H1 (cell line): ENCODE measurements around the gene MYO7B. TPM values are rescaled to one million over a fixed set of nuclear protein-coding genes. Genes with fewer than 3 reads are reported as not detected.

Source experiments
- EP300 ChIP-seq, 2 experiments: IDR thresholded peaks; 1 replicate in 1 of 2; 2 replicates in 1 of 2; pipeline ENCODE4 v1.6.1; 2011 to 2012; ENCODE audit warnings: low read depth in 2 of 2, low read length in 2 of 2, mild to moderate bottlenecking in 2 of 2, borderline replicate concordance in 1 of 2, inconsistent platforms in 1 of 2, moderate library complexity in 1 of 2
- SAP30 ChIP-seq: fragments of 300-600 bp; sonication (generic); IDR thresholded peaks from 2 replicates; pipeline ENCODE4 v1.7.1; 2012; ENCODE audit warnings: low read length, moderate library complexity, mild to moderate bottlenecking, inconsistent platforms; ENCODE audit not compliant: insufficient read depth, insufficient replicate concordance
- polyA plus RNA-seq, 7 experiments: library from polyadenylated mRNA; depleted of rRNA in 3 of 7; stranded (reverse) in 5 of 7; unstranded in 2 of 7; fragments of >200 nt in 5 of 7; fragments of 200-250 nt in 2 of 7; gene quantifications; 1 replicate in 5 of 7; 2 replicates in 1 of 7; 4 replicates in 1 of 7; pipeline versions ENCODE4 v1.2.1 to v1.2.3, GENCODE V29; 2011 to 2013; ENCODE audit warnings: missing spikeins in 2 of 7, mixed read lengths in 2 of 7
- total RNA-seq: library from RNA; stranded (reverse); fragmentation: NEBNext Ultra II Directional; extraction: Animal tissue kit (Norgen Biotek cat#: 25700); gene quantifications from 2 replicates; pipeline ENCODE4 v1.2.1, GENCODE V29; 2021
- TF ChIP-seq, protein P1 (sequence below): IDR thresholded peaks from 2 replicates; pipeline ENCODE4 v1.6.1; 2012; ENCODE audit warnings: inconsistent platforms

The MYO7B gene
- total and polyA plus RNA-seq, 2 of the 8 experiments (the other 6 are each of a cell fraction or from before 2014, with no cell fraction given) = not detected

DNA sequence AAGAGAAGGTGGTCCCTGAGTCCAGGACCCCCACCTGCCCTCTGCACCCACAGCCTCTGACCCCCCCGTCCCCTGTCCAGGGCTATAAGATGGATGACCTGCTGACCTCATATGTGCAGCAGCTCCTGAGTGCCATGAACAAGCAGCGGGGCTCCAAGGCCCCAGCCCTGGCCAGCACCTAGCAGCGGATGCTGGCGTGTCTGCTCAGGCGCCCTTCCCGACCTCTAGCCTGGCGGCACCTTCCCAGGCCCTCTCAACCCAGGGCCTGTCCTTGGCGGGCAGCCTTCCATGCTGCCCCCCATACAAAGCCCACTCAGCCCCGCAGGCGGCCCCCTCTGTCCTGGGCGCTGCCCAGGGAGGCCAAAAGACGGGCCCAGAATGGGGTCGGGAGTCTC is 101.8 kb downstream of the MYO7B start (continued):
- TF ChIP-seq, protein P1, sequence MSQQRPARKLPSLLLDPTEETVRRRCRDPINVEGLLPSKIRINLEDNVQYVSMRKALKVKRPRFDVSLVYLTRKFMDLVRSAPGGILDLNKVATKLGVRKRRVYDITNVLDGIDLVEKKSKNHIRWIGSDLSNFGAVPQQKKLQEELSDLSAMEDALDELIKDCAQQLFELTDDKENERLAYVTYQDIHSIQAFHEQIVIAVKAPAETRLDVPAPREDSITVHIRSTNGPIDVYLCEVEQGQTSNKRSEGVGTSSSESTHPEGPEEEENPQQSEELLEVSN = no peak
- TF ChIP-seq SAP30 (no peak), EP300 (IDR thresholded peaks at IDR 0.05; ENCODE audit: borderline replicate concordance in 1 of 2, low read depth in 2 of 2, low read length in 2 of 2) (no peak)
- TF ChIP-seq, all 59 proteins: peak for 0
